SU-DHL-6 (cell line): ENCODE data around the gene ERAL1.
"Not testable (repeated sequence)": the region's sequence is repeated elsewhere in the genome, so short reads cannot be mapped to it uniquely, and the experiment has no call there.

Source experiments
- H2AFZ ChIP-seq: fragments of 200-600 bp; sonication (generic); 2 replicates; pipeline ENCODE4 v1.6.1; 2014; ENCODE audit warnings: low read depth, mild to moderate bottlenecking, moderate library complexity, mixed read lengths, antibody characterized with exemption, low read length; ENCODE audit not compliant: severe bottlenecking
- H3F3A ChIP-seq: fragments of 200-600 bp; shearing (Covaris generic); 2 replicates; pipeline ENCODE4 v1.6.0; 2016; ENCODE audit warnings: antibody characterized with exemption, mild to moderate bottlenecking; ENCODE audit not compliant: insufficient read depth
- H3K27ac ChIP-seq: fragments of 200-600 bp; sonication (generic); 2 replicates; pipeline ENCODE4 v1.5.1; 2016; ENCODE audit warnings: low read depth, mild to moderate bottlenecking, low read length, moderate library complexity, mixed read lengths
- H3K27me3 ChIP-seq: fragments of 200-600 bp; sonication (generic), shearing (Covaris generic); 2 replicates; pipeline ENCODE4 v1.6.0; 2014; ENCODE audit warnings: mild to moderate bottlenecking, low read length
- H3K36me3 ChIP-seq: fragments of 200-600 bp; sonication (generic); 2 replicates; pipeline ENCODE4 v1.6.1; 2014; ENCODE audit warnings: mild to moderate bottlenecking, low read length, mixed read lengths
- H3K4me2 ChIP-seq: fragments of 300-600, 200-600 bp; shearing (Covaris generic), sonication (generic); 2 replicates; pipeline ENCODE4 v1.6.0; 2014; ENCODE audit warnings: low read length, low read depth, mild to moderate bottlenecking; ENCODE audit not compliant: poor library complexity, severe bottlenecking
- H3K4me3 ChIP-seq: fragments of 200-600 bp; sonication (generic); 2 replicates; pipeline ENCODE4 v1.5.1; 2014; ENCODE audit warnings: antibody characterized with exemption, low read length, mild to moderate bottlenecking, mixed read lengths; ENCODE audit not compliant: insufficient read depth, poor library complexity, severe bottlenecking
- H3K79me2 ChIP-seq: fragments of 200-600 bp; sonication (generic); 2 replicates; pipeline ENCODE4 v1.6.1; 2014; ENCODE audit warnings: mild to moderate bottlenecking, low read length, moderate library complexity; ENCODE audit not compliant: insufficient read depth
- H3K9ac ChIP-seq: fragments of 200-600 bp; sonication (generic); 2 replicates; pipeline ENCODE4 v1.7.0; 2014; ENCODE audit warnings: mild to moderate bottlenecking, low read length
- H3K9me2 ChIP-seq: fragments of 200-600 bp; sonication (generic); replicated peaks from 2 replicates; pipeline ENCODE4 v1.6.1; 2014; ENCODE audit warnings: low read length; ENCODE audit not compliant: insufficient read depth
- H3K9me3 ChIP-seq: fragments of 200-600 bp; sonication (generic); 2 replicates; pipeline ENCODE4 v1.6.1; 2014; ENCODE audit warnings: low read length, mixed read lengths; ENCODE audit not compliant: insufficient read depth
- H4K20me1 ChIP-seq: fragments of 200-600 bp; sonication (generic); 2 replicates; pipeline ENCODE4 v1.6.1; 2014; ENCODE audit warnings: low read depth, mild to moderate bottlenecking, antibody characterized with exemption, low read length, moderate library complexity, mixed read lengths
- CTCF ChIP-seq: fragments of 200-600 bp; sonication (generic); IDR thresholded peaks from one replicate; pipeline ENCODE4 v1.5.1; 2017; ENCODE audit warnings: antibody characterized with exemption, mild to moderate bottlenecking, low read length, moderate library complexity; ENCODE audit not compliant: insufficient read depth, poor library complexity, severe bottlenecking
- EZH2phosphoT487 ChIP-seq: fragments of 200-600 bp; sonication (generic), shearing (Covaris generic); conservative IDR thresholded peaks from 2 replicates; pipeline ENCODE4 v1.6.1; 2018; ENCODE audit warnings: mild to moderate bottlenecking, antibody characterized with exemption, low read length, moderate library complexity, mixed read lengths

Gene ERAL1

GRCh38 chr17:28900986-28901726, 46.3 kb downstream of the ERAL1 start:
- Histone ChIP-seq H3K27me3 (no peaks in the 10 kb centered on the region), H2AFZ (no peak overlapping the region), H3K4me3 (peak overlapping the region; percentile 68), H3K9me2 (no peaks in the 10 kb centered on the region), H4K20me1 (no peaks in the 10 kb centered on the region), H3K9me3 (no peaks in the 10 kb centered on the region), H3K36me3 (no peaks in the 10 kb centered on the region), H3K27ac (peak overlapping the region; percentile 79), H3K79me2 (peaks cover 31% of the 10 kb centered on the region), H3K9ac (peak overlapping the region; percentile 85), H3K4me2 (peak overlapping the region; percentile 70), H3F3A (peaks cover 39% of the 10 kb centered on the region)
- TF ChIP-seq EZH2phosphoT487, result no peak
- no peak for TF ChIP-seq CTCF

- Histone ChIP-seq H3K36me3 (no peaks in the 10 kb centered on the region), H3K27ac (peak overlapping the region; percentile 79), H3K4me2 (peak overlapping the region; percentile 70), H3F3A (peaks cover 39% of the 10 kb centered on the region), H3K9me2 (no peaks in the 10 kb centered on the region), H3K9ac (peak overlapping the region; percentile 85), H3K4me3 (peak overlapping the region; percentile 68), H3K9me3 (no peaks in the 10 kb centered on the region), H4K20me1 (no peaks in the 10 kb centered on the region), H2AFZ (peak overlapping the region; percentile 53), H3K27me3 (no peaks in the 10 kb centered on the region), H3K79me2 (peaks cover 21% of the 10 kb centered on the region)
- TF ChIP-seq CTCF (no peak), EZH2phosphoT487 (no peak)
These were observed 47.3 kb downstream of the ERAL1 start for GRCh38 chr17:28901866-28902818.

- H3K27ac ChIP-seq, result peak within 1 kb of the TSS; percentile 79
- H3K9ac ChIP-seq, result peak within 1 kb of the TSS; percentile 85
- TF ChIP-seq EZH2phosphoT487, result no peak
- TF ChIP-seq CTCF, result peak; percentile 98
- peaks cover 21% of the 10 kb centered on the region for H3K79me2 ChIP-seq
- peak within 1 kb of the TSS; percentile 68 for H3K4me3 ChIP-seq
- H3K36me3 ChIP-seq, result no peaks in the 10 kb centered on the region
- no peaks in the 10 kb centered on the region for H3K9me3 ChIP-seq
- H2AFZ ChIP-seq, result peak within 1 kb of the TSS; percentile 53
- H3F3A ChIP-seq, result peaks cover 35% of the 10 kb centered on the region
- no peaks in the 10 kb centered on the region for H4K20me1 ChIP-seq
- peak within 1 kb of the TSS; percentile 70 for H3K4me2 ChIP-seq
- H3K9me2 ChIP-seq, result no peaks in the 10 kb centered on the region
- no peaks in the 10 kb centered on the region for H3K27me3 ChIP-seq
These were observed 48.2 kb downstream of the ERAL1 start, which contains the start of gene DHRS13 for GRCh38 chr17:28902819-28903545. TSS of gene DHRS13 (minus strand) at chr17:28903079. CDS start at chr17:28902944, 135 bp downstream.

GRCh38 chr17:28903546-28903841, 48.7 kb downstream of the ERAL1 start:
- H2AFZ ChIP-seq, H3K4me3 ChIP-seq: not testable (repeated sequence)

More at GRCh38 chr17:28903546-28903841, 48.7 kb downstream of the ERAL1 start:
- H3K27me3 ChIP-seq, H4K20me1 ChIP-seq, H3K27ac ChIP-seq, H3K9me3 ChIP-seq, H3K9me2 ChIP-seq, H3K36me3 ChIP-seq: not testable (repeated sequence)
- peak overlapping the region; percentile 42 for H3K4me2 ChIP-seq
- H3F3A ChIP-seq, result peaks cover 31% of the 10 kb centered on the region
- 0 out of 2 replicates have a peak overlapping the region, but pooled peaks have one; percentile 12 for H3K9ac ChIP-seq
- peaks cover 21% of the 10 kb centered on the region for H3K79me2 ChIP-seq
